T-helper 1 cell (primary cell): ENCODE results near the gene RALGAPA2.
A peak's percentile ranks its signal among the peaks of the same experiment; 100 is the strongest.

ENCODE experiments used
- DNase-seq, 5 donors: peaks; one replicate each; pipeline ENCODE4 v3.0.0-alpha.2; 2012 to 2020

RALGAPA2 gene

GRCh38 chr20:20528861-20529260, 183.6 kb downstream of the RALGAPA2 start:
- DNase-seq: no peak

GRCh38 chr20:20527661-20528060, 184.8 kb downstream of the RALGAPA2 start:
- no peak for DNase-seq

DNA sequence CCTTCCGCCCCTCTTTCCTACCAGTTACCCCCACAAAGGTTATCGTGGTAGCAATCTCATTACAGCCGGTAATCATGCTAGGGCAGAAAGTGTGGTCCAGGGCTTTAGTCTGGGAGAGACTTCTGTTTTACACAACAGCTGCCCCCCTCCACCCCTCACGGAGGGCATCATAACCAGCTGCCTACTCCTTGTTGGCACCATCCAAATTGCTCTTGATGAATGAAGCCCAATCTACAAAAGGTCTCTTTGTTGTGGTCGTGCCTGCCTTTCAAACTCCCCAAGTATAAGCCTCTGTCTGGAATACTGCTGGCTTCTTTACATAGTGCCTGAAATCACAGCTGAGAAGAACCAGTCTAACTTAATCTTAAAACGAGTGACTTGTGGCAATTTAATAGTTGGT, 186.7 kb downstream of the RALGAPA2 start:
- no peak for DNase-seq

- no peak for DNase-seq
Measured at GRCh38 chr20:20525214-20525613, 187.2 kb downstream of the RALGAPA2 start.

GRCh38 chr20:20524756-20525155, 187.7 kb downstream of the RALGAPA2 start:
- DNase-seq: no peak

DNA sequence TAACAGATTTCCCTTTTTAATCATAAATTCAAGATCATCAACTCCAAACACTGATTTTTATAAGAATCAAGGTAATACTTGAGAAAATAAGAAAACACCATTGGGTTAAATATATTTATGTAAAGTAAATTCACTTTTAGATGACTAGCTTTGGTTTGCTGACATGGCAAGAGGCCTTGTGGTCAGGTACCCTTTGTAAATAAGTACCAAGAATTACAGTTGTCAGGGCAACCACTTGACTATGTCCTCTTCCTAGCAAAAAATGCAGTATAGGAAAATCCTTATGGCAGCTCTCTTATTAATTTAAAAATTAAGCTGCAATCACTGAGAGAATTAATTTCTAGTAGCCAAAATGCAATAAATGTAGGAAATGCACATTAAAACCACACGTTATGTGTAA, 190.7 kb downstream of the RALGAPA2 start:
- DNase-seq: no peak

DNA sequence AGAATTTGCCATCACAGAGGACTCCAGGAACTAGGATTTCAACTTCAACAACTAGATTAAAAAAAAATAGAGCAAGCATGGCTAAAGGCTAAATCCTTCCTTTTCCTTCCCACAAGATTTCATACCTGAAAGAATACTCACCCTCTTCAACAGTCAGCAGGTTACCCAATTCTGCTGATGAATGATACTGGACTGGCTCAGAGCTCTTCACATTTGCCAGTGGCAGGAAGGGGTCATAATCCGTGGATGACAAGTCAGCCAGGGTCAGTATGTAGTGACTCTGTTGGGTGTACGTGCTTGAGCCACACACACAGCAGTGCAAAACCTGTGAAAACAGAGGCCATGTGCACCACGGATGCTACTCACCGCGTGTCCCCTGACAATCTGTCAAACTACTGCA, 191.7 kb downstream of the RALGAPA2 start:
- no peak for DNase-seq

- DNase-seq: no peak
Measured at GRCh38 chr20:20519269-20519668, 193.2 kb downstream of the RALGAPA2 start.

DNA sequence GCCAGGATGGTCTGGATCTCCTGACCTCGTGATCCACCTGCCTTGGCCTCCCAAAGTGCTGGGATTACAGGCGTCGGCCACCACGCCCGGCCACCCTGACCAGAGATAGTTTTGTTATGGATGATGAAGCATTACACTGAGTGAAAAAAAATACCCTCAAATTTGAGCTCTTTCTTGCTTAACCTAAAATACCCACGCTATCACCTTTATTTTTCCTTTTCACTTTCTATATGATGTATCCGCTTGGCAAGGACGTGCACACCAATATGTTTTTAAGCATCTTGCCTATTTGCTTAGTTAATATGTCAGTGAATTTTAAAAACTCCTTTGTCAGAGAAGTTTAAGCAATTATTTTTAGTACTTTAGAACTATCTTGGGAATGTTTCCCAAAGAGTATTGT, 194.2 kb downstream of the RALGAPA2 start:
- no peak for DNase-seq

- DNase-seq: no peak
Measured at GRCh38 chr20:20517296-20517695, 195.1 kb downstream of the RALGAPA2 start.

DNA sequence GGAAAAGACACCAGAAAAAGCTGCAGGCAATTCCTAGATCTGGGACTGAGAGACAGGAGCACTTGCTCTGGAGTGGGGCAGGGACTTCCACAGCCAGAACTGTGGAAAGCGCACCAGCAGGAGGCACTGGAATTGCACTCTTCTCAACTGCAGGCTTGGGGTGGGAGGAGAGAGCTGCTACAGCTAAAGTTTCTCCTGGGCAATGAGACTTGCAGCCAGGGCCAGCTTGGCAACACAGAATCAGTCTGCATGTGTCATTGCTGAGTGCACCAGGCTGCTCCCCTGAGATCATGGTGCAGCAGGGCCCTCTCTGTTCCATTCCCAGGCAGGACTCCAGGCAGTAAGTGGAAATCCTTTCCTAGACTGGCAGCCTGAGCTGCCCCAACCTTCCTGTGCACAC, 198.7 kb downstream of the RALGAPA2 start:
- DNase-seq: no peak

- DNase-seq: peak in 1 of 5 donors; percentile 64
Measured at GRCh38 chr20:20505554-20505953, 206.9 kb downstream of the RALGAPA2 start.

DNA sequence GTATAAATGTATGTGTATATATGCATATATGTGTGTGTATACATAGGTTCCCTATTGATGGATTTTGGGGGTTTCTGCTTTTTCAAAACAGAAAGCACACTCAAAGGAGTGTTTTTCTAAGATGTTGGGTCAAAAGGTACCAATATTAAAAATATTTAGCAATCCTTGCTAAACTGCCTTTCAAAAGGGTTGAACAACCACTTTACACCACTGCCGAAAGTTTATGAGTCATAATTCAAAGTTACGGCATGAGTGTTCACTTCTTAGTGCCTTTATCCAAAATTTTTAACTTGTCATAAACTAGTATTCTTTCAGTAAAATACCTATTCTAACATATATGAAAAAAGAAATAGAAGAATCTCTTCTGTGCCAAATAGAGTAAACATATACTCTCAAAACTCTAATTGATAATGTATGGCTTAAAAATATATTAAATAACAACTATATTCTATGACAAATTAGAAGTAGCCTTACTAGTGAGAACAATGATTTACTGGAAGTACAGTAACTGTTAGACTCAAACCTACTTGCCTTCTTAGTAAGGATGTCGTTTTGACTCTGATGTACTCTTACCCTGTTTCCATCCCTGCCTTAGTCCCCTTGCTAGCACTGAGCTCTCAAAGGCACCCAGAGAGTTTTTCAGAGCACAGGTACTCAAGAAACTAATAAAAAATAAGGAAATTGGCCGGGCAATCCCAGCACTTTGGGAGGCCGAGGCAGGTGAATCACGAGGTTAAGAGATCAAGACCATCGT, 208.5 kb downstream of the RALGAPA2 start:
- DNase-seq: peak in 1 of 5 donors; percentile 55

DNA sequence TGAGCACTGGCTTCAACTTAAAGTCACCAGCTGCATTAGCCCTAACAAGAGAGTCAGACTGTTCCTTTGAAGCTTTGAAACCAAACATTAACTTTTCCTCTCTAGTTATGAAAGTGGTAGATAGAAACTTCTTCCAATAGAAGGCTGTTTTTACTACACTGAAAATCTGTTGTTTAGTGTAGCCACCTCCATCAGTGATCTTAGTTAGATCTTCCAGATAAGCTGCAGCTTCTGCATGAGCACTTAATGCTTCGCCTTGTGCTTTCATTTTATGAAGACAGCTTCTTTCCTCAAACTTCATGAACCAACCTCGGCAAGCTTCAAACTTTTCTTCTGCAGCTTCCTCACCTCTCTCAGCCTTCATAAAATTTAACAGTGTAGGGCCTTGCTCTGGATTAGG, 211.3 kb downstream of the RALGAPA2 start:
- peak in 1 of 5 donors; percentile 23 for DNase-seq

- no peak for DNase-seq
Measured at GRCh38 chr20:20500312-20500711, 212.1 kb downstream of the RALGAPA2 start.

GRCh38 chr20:20499439-20499838, 213.0 kb downstream of the RALGAPA2 start:
- no peak for DNase-seq

DNA sequence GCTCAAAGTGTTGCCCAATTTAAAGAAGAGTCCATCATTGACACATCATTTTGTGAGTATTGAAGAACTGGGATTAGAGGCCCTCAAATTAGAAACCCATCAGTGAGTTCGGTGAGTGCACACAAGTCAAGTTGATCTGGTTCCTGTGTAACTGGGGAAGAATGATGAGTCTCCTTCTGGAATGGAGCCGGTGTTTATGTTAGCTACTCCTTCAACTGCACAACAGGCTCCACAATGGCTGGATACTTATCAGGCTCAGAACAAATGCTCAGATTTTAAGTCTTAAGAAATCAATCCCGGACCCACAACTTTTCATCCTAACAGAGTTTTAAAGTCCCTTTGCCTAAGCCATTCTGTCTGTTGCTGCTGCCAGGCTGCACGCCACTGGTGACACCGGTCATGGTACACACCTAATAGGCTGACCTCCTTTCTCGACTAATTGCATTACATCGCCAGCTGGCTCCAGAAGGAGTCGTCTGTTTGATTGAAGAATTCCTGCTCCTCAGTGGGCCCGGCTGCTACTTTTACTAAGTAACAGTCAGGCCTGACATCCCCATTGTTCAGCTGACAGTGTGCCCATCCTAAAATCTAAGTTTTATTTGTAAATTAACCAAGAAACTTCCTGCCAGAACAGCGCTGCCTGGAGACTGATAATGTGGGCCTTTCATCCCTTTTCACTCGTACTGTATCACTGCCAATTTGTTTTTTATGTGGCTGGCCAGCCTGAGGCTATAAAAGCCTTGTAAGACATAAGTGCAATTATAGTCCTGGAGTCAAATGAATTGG, 214.2 kb downstream of the RALGAPA2 start:
- no peak for DNase-seq

GRCh38 chr20:20497242-20497978, 215.0 kb downstream of the RALGAPA2 start:
- DNase-seq: no peak

DNA sequence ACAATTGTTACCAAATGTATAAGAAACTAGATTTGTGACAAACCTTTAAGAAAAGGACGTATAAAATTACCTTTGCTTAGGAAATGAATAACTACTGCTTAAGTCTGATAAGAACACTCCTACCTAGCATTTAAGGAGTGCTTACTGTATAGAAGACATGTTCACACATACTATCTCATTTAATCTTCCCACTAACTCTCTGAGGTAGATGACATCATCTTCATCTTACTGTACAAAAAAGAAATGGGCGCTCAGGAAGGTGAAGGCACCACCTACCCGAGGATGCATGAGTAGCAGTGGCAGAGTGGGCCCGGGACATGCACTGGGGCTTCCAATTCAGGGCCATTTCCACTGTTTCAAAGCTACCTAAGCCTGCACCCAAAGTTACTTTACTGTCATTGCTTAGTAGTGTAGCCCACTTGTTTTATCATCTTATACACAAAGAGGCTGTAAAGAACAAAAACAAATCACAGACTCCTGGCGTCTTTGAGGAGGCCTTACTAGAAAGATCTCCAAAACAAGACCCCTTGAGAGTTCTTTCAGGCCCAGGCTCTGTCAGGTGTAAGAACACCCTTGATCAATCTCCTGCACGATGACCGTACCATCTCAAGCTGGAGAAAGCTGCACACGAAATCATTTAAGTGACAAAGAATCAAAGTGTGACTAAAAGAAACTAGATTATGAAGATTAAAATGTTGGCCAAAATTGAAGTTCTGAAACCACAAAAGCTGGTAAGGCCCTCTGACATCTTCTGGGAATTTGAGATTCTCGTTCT, 216.5 kb downstream of the RALGAPA2 start:
- no peak for DNase-seq

DNA sequence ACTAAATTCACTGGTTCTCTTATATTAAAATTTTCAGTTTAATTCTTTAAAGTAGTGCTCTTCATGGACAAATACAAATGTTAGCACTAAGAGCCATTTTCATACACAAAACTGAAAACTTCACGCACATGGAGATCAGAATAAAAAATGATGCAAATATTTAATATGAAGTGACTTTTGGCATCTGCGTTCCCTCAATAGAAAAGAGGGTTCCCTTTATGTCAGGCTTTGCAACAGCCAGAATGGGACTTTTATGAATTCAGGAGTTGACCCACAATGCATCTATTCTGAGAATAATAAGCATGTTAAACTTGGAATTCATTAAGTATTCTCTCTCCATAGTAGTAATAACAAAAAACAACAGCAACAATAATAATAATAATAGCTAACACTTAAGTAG, 218.7 kb downstream of the RALGAPA2 start:
- DNase-seq: no peak

- no peak for DNase-seq
Measured at GRCh38 chr20:20492521-20493332, 219.7 kb downstream of the RALGAPA2 start.

DNA sequence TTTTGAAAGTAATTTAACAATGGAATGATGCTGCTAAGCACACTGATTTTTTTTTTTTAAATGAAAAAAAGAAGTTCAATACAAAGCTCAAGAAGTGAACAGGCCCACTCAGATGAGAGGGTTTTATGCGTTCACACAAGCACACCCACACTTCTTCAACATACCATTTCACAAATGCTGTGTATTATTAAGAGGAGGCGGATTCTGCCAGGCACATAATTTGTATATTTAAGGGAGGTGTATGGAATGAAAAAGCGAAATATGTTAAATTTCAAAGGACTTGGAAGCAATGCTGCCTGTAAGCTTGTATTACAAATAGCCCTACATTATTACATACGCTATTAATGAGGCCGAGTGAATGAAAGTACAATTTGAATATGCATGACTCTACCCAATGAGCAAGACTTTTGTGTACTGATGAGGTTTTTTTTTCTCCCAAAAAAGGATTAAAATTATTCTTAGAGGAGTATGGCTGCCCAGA, 220.6 kb downstream of the RALGAPA2 start:
- no peak for DNase-seq
